A549 (cell line): ENCODE results near the gene PRKAR1B. TPM values are rescaled to one million over a fixed set of nuclear protein-coding genes. Genes with fewer than 3 reads are reported as not detected.

Experiments
- ATAC-seq, 2 experiments: fragments of 200-7000 bp in 1 of 2; fragments of >200 bp in 1 of 2; cut with Nextera tagmentation in 1 of 2; cut with Tn5 transposase in 1 of 2; 3 replicates each; pipeline versions ENCODE4 v1.8.0 to v1.9.1; 2018 to 2020; ENCODE audit warnings: mild to moderate bottlenecking in 1 of 2, moderate library complexity in 1 of 2
- CTCF ChIA-PET: fragments of 300-600 bp; sonication (Branson Sonifier 250); formaldehyde crosslinking; extraction: SDS; loops from one replicate; lab custom pipeline; 2021; ENCODE audit warnings: antibody characterized with exemption, inconsistent platforms; lab: Yijun Ruan, JAX
- POLR2A ChIA-PET: fragments of 350-600 bp; formaldehyde crosslinking; extraction: SDS; loops from one replicate; lab custom pipeline; 2021; ENCODE audit warnings: antibody characterized with exemption, inconsistent platforms; lab: Yijun Ruan, JAX
- DNase-seq, 2 experiments: peaks; one replicate each; pipeline versions ENCODE4 v3.0.0 to v3.0.0-alpha.2; 2011 to 2016; ENCODE audit warnings: low read depth in 1 of 2, low spot score in 1 of 2
- FAIRE-seq: peaks from 2 replicates; lab custom pipeline; 2011; peaks lifted over from hg19 to GRCh38; lab: Jason Lieb, UNC
- H3K27ac ChIP-seq, 2 experiments: fragments of >200 bp; sonication (Bioruptor Twin); formaldehyde crosslinking; 3 replicates each; pipeline ENCODE4 v1.5.1; 2016 to 2017
- H3K4me1 ChIP-seq: fragments of >200 bp; sonication (Bioruptor Twin); formaldehyde crosslinking; 3 replicates; pipeline ENCODE4 v1.6.1; 2016
- H3K4me2 ChIP-seq: fragments of >200 bp; sonication (Bioruptor Twin); formaldehyde crosslinking; 3 replicates; pipeline ENCODE4 v1.6.1; 2016
- H3K4me3 ChIP-seq: fragments of >200 bp; sonication (Bioruptor Twin); formaldehyde crosslinking; 3 replicates; pipeline ENCODE4 v1.5.1; 2016
- H3K9me3 ChIP-seq: fragments of >200 bp; sonication (Bioruptor Twin); formaldehyde crosslinking; 3 replicates; pipeline ENCODE4 v1.6.1; 2016
- BHLHE40 ChIP-seq: IDR thresholded peaks from 2 replicates; pipeline ENCODE4 v1.6.1; 2012; ENCODE audit warnings: low read depth, low read length, inconsistent platforms
- CHD4 ChIP-seq: fragments of 200-600 bp; sonication (generic); IDR thresholded peaks from 2 replicates; pipeline ENCODE4 v1.6.1; 2016; ENCODE audit warnings: antibody characterized with exemption, mild to moderate bottlenecking, borderline replicate concordance
- EHMT2 ChIP-seq: fragments of 200-600 bp; sonication (generic); IDR thresholded peaks from 2 replicates; pipeline ENCODE4 v1.6.1; 2016; ENCODE audit warnings: antibody characterized with exemption, low read depth, mild to moderate bottlenecking, moderate library complexity
- EP300 ChIP-seq, 2 experiments: fragments of >200 bp; sonication (Bioruptor Twin); formaldehyde crosslinking; IDR thresholded peaks; 2 replicates in 1 of 2; 3 replicates in 1 of 2; pipeline ENCODE4 v1.6.1; 2016 to 2017
- FOSL2 ChIP-seq, 2 experiments: fragments of 450-650 bp in 1 of 2; fragments of >200 bp in 1 of 2; sonication (Bioruptor Twin) in 1 of 2; formaldehyde crosslinking; IDR thresholded peaks; 2 replicates each; pipeline versions ENCODE4 v1.5.0 to v1.6.1; 2016 to 2020; ENCODE audit warnings: mild to moderate bottlenecking in 1 of 2, moderate library complexity in 1 of 2
- HEYL ChIP-seq: fragments of 250-450 bp; sonication (Bioruptor Pico); IDR thresholded peaks from 2 replicates; pipeline ENCODE4 v1.8.0; 2021; ENCODE audit warnings: mild to moderate bottlenecking, moderate library complexity
- HOXB13 ChIP-seq: fragments of 250-450 bp; sonication (Bioruptor Pico); IDR thresholded peaks from 2 replicates; pipeline ENCODE4 v1.5.0; 2020; ENCODE audit warnings: low read depth, mild to moderate bottlenecking, moderate library complexity
- JUNB ChIP-seq: fragments of >200 bp; sonication (Bioruptor Twin); formaldehyde crosslinking; IDR thresholded peaks from 2 replicates; pipeline ENCODE4 v1.6.1; 2016
- KDM5A ChIP-seq: fragments of 200-600 bp; sonication (generic); IDR thresholded peaks from 2 replicates; pipeline ENCODE4 v1.6.1; 2016; ENCODE audit warnings: antibody characterized with exemption, mild to moderate bottlenecking
- MAFK ChIP-seq: fragments of 450-650 bp; IDR thresholded peaks from 2 replicates; pipeline ENCODE4 v1.6.1; 2014; ENCODE audit not compliant: partially characterized antibody
- MAX ChIP-seq: IDR thresholded peaks from 2 replicates; pipeline ENCODE4 v1.6.1; 2012
- NR3C1 ChIP-seq: fragments of >200 bp; sonication (Bioruptor Twin); formaldehyde crosslinking; IDR thresholded peaks from 3 replicates; pipeline ENCODE4 v1.6.1; 2017
- PHF8 ChIP-seq: fragments of 200-600 bp; sonication (generic); IDR thresholded peaks from 2 replicates; pipeline ENCODE4 v1.6.1; 2016; ENCODE audit warnings: low read depth, mild to moderate bottlenecking, antibody characterized with exemption, moderate library complexity, borderline replicate concordance
- RARB ChIP-seq: fragments of 250-450 bp; sonication (Bioruptor Pico); IDR thresholded peaks from 2 replicates; pipeline ENCODE4 v1.8.0; 2021; ENCODE audit warnings: mild to moderate bottlenecking, moderate library complexity
- REST ChIP-seq: fragments of 200-600 bp; sonication (generic); IDR thresholded peaks from 2 replicates; pipeline ENCODE4 v1.6.1; 2016; ENCODE audit warnings: antibody characterized with exemption, mild to moderate bottlenecking, moderate library complexity
- RFX5 ChIP-seq: fragments of 450-650 bp; IDR thresholded peaks from 2 replicates; pipeline ENCODE4 v1.7.1; 2014; ENCODE audit warnings: antibody characterized with exemption, mild to moderate bottlenecking, moderate library complexity
- TFCP2L1 ChIP-seq: fragments of 250-450 bp; sonication (Bioruptor Pico); IDR thresholded peaks from 2 replicates; pipeline ENCODE4 v1.5.0; 2021; ENCODE audit warnings: mild to moderate bottlenecking
- ZC3H11A ChIP-seq: fragments of 450-650 bp; IDR thresholded peaks from 2 replicates; pipeline ENCODE4 v1.6.1; 2014; ENCODE audit warnings: antibody characterized with exemption, mild to moderate bottlenecking
- WGBS: methylation state at CpG from one replicate; pipeline ENCODE4 v1.1.6; 2017; ENCODE audit errors: missing lambda C conversion rate; 5-methylcytosine and 5-hydroxymethylcytosine counted together
- polyA plus RNA-seq, 4 experiments: library from polyadenylated mRNA; depleted of rRNA in 3 of 4; stranded (reverse); fragments of >200 nt; fragmentation: RNase III in 1 of 4; extraction: RNeasy Plus Mini Kit Qiagen cat#74134 plus additional on column Dnase treatment in 1 of 4; gene quantifications; 2 replicates in 3 of 4; 3 replicates in 1 of 4; pipeline ENCODE4 v1.2.3, GENCODE V29; 2011 to 2017

PRKAR1B gene
- polyA plus RNA-seq, 2 of the 4 experiments (the other 2 are of a cell fraction) = 10.1 to 33.7 TPM

DNA sequence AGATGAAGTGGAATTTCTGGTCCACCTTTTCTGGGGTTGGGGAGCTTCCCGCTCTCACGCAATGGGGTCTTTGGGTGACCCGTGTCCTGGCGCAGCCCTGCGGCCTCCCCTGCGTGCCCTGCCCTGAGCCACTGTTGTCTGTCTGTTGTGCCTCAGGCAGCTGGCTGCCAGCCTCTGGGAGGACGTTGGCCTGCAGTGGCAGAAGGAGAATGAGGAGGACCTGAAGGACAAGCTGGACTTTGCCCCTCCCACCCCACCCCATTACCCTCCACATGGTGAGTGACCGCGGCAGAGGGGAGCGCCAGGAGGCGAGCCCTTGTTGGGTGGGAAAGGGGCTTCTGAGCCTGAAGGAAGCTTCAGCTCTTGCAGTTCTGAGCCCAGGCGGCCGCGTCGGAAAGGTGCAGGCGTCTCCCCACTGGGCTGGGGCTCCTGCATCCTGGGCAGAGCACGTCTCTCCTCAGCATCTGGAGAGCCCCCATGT, 14.2 kb upstream of the PRKAR1B start (continued):
- TF ChIP-seq REST (no peak), JUNB (no peak)

DNA sequence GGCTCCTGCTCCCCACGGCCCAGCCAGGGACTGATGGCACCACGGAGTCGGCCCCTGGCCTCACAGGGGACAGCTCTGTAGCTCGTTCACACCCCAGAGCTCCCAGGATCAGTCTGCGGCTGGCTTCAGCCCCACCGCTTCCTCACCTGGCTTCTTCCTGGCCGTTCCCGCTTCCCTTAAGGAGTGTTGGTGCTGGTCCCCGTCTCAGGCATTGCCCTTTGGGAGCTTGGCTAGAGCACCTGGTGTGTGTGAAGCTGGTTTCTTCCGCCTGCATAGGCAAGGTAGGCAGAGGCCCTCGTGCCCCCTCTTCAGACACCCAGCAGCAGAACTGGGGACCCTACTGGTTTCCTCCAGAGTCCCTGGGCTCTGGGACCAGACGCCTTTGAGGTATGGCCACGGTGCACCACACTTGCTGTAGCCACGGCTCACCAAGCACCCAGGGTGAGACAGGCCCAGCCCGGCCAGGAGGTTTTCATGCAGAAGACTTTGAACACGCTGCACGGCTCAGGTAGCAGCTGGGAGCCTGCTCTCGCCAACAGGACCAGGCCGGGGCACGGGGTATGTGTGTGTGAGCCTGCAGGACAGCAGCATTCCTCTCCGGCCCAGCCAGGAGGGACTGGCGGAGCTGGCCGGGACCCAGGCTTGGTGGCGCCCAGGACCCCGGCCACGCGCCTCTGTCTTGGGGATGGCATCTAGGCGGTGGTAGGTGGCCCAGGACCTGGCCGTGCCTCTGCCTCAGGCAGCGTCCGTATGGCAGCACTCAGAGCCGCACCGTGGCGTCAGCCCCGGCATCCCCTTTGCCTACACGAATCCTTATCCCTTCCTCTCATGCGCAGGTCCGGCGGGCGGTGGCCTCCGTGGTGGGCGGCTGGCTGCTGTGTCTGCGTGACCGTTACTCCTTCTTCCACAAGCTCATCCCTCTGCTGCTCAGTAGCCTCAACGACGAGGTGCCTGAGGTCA, 13.2 kb upstream of the PRKAR1B start:
- CTCF ChIA-PET = interaction anchor here (1.7 kb wide), 1 partner anchor 11 kb away, joined by 3 read pairs; no protein-coding TSS in a partner anchor
- ATAC-seq (no peak; a peak in 1 of 6 replicates), DNase-seq (no peak), FAIRE-seq (no peak)
- no peak overlapping the region for H3K27ac ChIP-seq
- TF ChIP-seq FOSL2 (IDR thresholded peaks at IDR 0.05) (no peak), FOSL2 (CRISPR knock-in tag; IDR thresholded peaks at IDR 0.05) (no peak)
- no peak overlapping the region for H3K4me2 ChIP-seq
- H3K9me3 ChIP-seq = peaks cover 2% of the 10 kb centered on the region
- no peaks in the 10 kb centered on the region for H3K4me1 ChIP-seq
- 96% methylated on average over 28 of the region's 46 CpGs for WGBS
- no peak overlapping the region for H3K4me3 ChIP-seq
- POLR2A ChIA-PET = no interaction called here

GRCh38 chr7:739455-739982, 12.4 kb upstream of the PRKAR1B start:
- WGBS = 97% methylated on average over 24 of the region's 31 CpGs
- ChIA-PET CTCF (interaction anchor here (1.7 kb wide), 1 partner anchor 10 kb away, joined by 3 read pairs; no protein-coding TSS in a partner anchor), POLR2A (no interaction called here)
- ATAC-seq = no peak
- Histone ChIP-seq H3K9me3 (peaks cover 9% of the 10 kb centered on the region), H3K4me3 (no peak overlapping the region), H3K4me2 (no peak overlapping the region), H3K27ac (no peak overlapping the region), H3K4me1 (no peaks in the 10 kb centered on the region)
- DNase-seq = no peak
- no peak for FAIRE-seq
- TF ChIP-seq BHLHE40 (no peak), MAFK (no peak), MAX (no peak), ZC3H11A (no peak), HEYL (CRISPR knock-in tag) (no peak), RFX5 (no peak), KDM5A (no peak), TFCP2L1 (no peak), NR3C1 (no peak), PHF8 (no peak), FOSL2 (IDR thresholded peaks at IDR 0.05) (no peak), FOSL2 (CRISPR knock-in tag; IDR thresholded peaks at IDR 0.05) (no peak), EHMT2 (no peak), CHD4 (no peak), RARB (CRISPR knock-in tag) (no peak), HOXB13 (CRISPR knock-in tag) (no peak), EP300 (IDR thresholded peaks at IDR 0.05) (no peak)
- TF ChIP-seq, all 56 proteins: peak for 0
